Measurements from ENCODE around the gene TRAK1.

Gene TRAK1

GRCh38 chr3:42085641-42086376, 5.3 kb upstream of the TRAK1 start:
- no peak overlapping the region for H3K9ac ChIP-seq (ENCODE audit: low read depth, low read length, poor library complexity, severe bottlenecking)
- no peaks in the 10 kb centered on the region for H3K27me3 ChIP-seq (ENCODE audit: insufficient read depth, low read length, poor library complexity, severe bottlenecking)
- TF ChIP-seq CTCF (conservative IDR thresholded peaks at IDR 0.05; ENCODE audit: low read length) (no peak), EZH2phosphoT487 (IDR thresholded peaks at IDR 0.05; ENCODE audit: borderline replicate concordance) (no peak)
- H3K79me2 ChIP-seq (ENCODE audit: insufficient read depth, low read length) = peaks cover 67% of the 10 kb centered on the region
- H2AFZ ChIP-seq (ENCODE audit: low read length) = no peak overlapping the region
- H4K20me1 ChIP-seq (ENCODE audit: insufficient read depth, low read length, poor library complexity, severe bottlenecking) = peaks cover 26% of the 10 kb centered on the region
- H3K9me2 ChIP-seq (replicated peaks; ENCODE audit: low read depth, low read length) = no peaks in the 10 kb centered on the region
- H3K9me3 ChIP-seq (ENCODE audit: insufficient read depth, low read depth, low read length) = no peaks in the 10 kb centered on the region
- H3K4me1 ChIP-seq (ENCODE audit: insufficient read depth, low read length, poor library complexity, severe bottlenecking) = peaks cover 25% of the 10 kb centered on the region
- no peak overlapping the region for H3K4me2 ChIP-seq (ENCODE audit: low read depth, low read length, poor library complexity, severe bottlenecking)
- peaks cover 46% of the 10 kb centered on the region; the same call in 1 of the 2 replicates for H3K36me3 ChIP-seq (ENCODE audit: insufficient read depth, low read length)
- no peaks in the 10 kb centered on the region for H3F3A ChIP-seq (ENCODE audit: low read depth)
- H3K4me3 ChIP-seq (ENCODE audit: low read length, poor library complexity, severe bottlenecking) = no peak overlapping the region

- no peak overlapping the region for H3K4me2 ChIP-seq (ENCODE audit: low read depth, low read length, poor library complexity, severe bottlenecking)
- H3K36me3 ChIP-seq (ENCODE audit: insufficient read depth, low read length) = peaks cover 64% of the 10 kb centered on the region; the same call in 1 of the 2 replicates
- H2AFZ ChIP-seq (ENCODE audit: low read length) = no peak overlapping the region
- H3K9me3 ChIP-seq (ENCODE audit: insufficient read depth, low read depth, low read length) = no peaks in the 10 kb centered on the region
- no peaks in the 10 kb centered on the region for H3K27me3 ChIP-seq (ENCODE audit: insufficient read depth, low read length, poor library complexity, severe bottlenecking)
- TF ChIP-seq CTCF (conservative IDR thresholded peaks at IDR 0.05; ENCODE audit: low read length) (no peak), EZH2phosphoT487 (IDR thresholded peaks at IDR 0.05; ENCODE audit: borderline replicate concordance) (no peak)
- no peak overlapping the region for H3K4me3 ChIP-seq (ENCODE audit: low read length, poor library complexity, severe bottlenecking)
- no peak overlapping the region for H3K9ac ChIP-seq (ENCODE audit: low read depth, low read length, poor library complexity, severe bottlenecking)
- H4K20me1 ChIP-seq (ENCODE audit: insufficient read depth, low read length, poor library complexity, severe bottlenecking) = peaks cover 18% of the 10 kb centered on the region
- no peaks in the 10 kb centered on the region for H3K9me2 ChIP-seq (replicated peaks; ENCODE audit: low read depth, low read length)
- peaks cover 36% of the 10 kb centered on the region for H3K79me2 ChIP-seq (ENCODE audit: insufficient read depth, low read length)
- H3F3A ChIP-seq (ENCODE audit: low read depth) = no peaks in the 10 kb centered on the region
- peaks cover 6% of the 10 kb centered on the region for H3K4me1 ChIP-seq (ENCODE audit: insufficient read depth, low read length, poor library complexity, severe bottlenecking)
Observed at GRCh38 chr3:42088803-42089530, 2.2 kb upstream of the TRAK1 start.

- Histone ChIP-seq H3K9me3 (ENCODE audit: insufficient read depth, low read depth, low read length) (no peaks in the 10 kb centered on the region), H3K36me3 (ENCODE audit: insufficient read depth, low read length) (peaks cover 78% of the 10 kb centered on the region; the same call in 1 of the 2 replicates), H3K79me2 (ENCODE audit: insufficient read depth, low read length) (peaks cover 17% of the 10 kb centered on the region; the same call in 1 of the 2 replicates)
Observed at GRCh38 chr3:42092006-42092405, 849 bp downstream of the TRAK1 start.

More at GRCh38 chr3:42092006-42092405, 849 bp downstream of the TRAK1 start:
- Histone ChIP-seq H3K4me3 (ENCODE audit: low read length, poor library complexity, severe bottlenecking) (no peak overlapping the region), H3K9me2 (replicated peaks; ENCODE audit: low read depth, low read length) (no peaks in the 10 kb centered on the region), H3K27me3 (ENCODE audit: insufficient read depth, low read length, poor library complexity, severe bottlenecking) (no peaks in the 10 kb centered on the region), H3K4me2 (ENCODE audit: low read depth, low read length, poor library complexity, severe bottlenecking) (no peak overlapping the region), H3K9ac (ENCODE audit: low read depth, low read length, poor library complexity, severe bottlenecking) (no peak overlapping the region), H4K20me1 (ENCODE audit: insufficient read depth, low read length, poor library complexity, severe bottlenecking) (peaks cover 10% of the 10 kb centered on the region), H2AFZ (ENCODE audit: low read length) (no peak overlapping the region), H3F3A (ENCODE audit: low read depth) (no peaks in the 10 kb centered on the region), H3K4me1 (ENCODE audit: insufficient read depth, low read length, poor library complexity, severe bottlenecking) (peaks cover 6% of the 10 kb centered on the region)
- TF ChIP-seq EZH2phosphoT487 (IDR thresholded peaks at IDR 0.05; ENCODE audit: borderline replicate concordance) (no peak), CTCF (conservative IDR thresholded peaks at IDR 0.05; ENCODE audit: low read length) (no peak)
